ENCODE measurements around the gene ISOC2. TPM values are rescaled to one million over a fixed set of nuclear protein-coding genes. Genes with fewer than 3 reads are reported as not detected.

The ISOC2 gene
- total RNA-seq, 1 experiment from 2014 or later, result 72.2 TPM

- H3K4ac ChIP-seq (ENCODE audit: low read depth, low read length), result no peak overlapping the region
- H3K79me2 ChIP-seq (ENCODE audit: insufficient read depth, low read length), result no peaks in the 10 kb centered on the region
- no peak overlapping the region for H3K18ac ChIP-seq (ENCODE audit: insufficient read length, low read depth, low read length)
- no peak overlapping the region for H4K91ac ChIP-seq (ENCODE audit: insufficient read length, low read depth, low read length)
- H3K56ac ChIP-seq (ENCODE audit: insufficient read length, low read depth, low read length), result no peak overlapping the region
- H3K4me2 ChIP-seq (ENCODE audit: insufficient read depth, insufficient read length, low read length), result peak overlapping the region; percentile 52
- no peak for DNase-seq
- 0 out of 2 replicates have a peak overlapping the region, but pooled peaks have one; percentile 17 for H3K14ac ChIP-seq (ENCODE audit: insufficient read depth, low read length)
- H4K5ac ChIP-seq (ENCODE audit: insufficient read length, low read depth, low read length), result no peak overlapping the region
- H3K4me1 Mint-ChIP-seq, result peaks cover 14 to 38% of the 10 kb centered on the region in 2 experiments
- no peak overlapping the region for H3K27ac ChIP-seq (ENCODE audit: insufficient read length, low read depth, low read length)
- no peak overlapping the region for H2BK120ac ChIP-seq (ENCODE audit: low read depth, low read length, poor library complexity, severe bottlenecking)
- H3K9ac ChIP-seq (ENCODE audit: extremely low read depth, insufficient read length, low read length), result peak overlapping the region; percentile 27
- no peak overlapping the region for H3T11ph ChIP-seq (ENCODE audit: low read length)
- no peak overlapping the region for H2BK12ac ChIP-seq (ENCODE audit: insufficient read length, low read depth, low read length)
- TF ChIP-seq CTCF (conservative IDR thresholded peaks at IDR 0.05), result no peak
- no peak overlapping the region for H2BK5ac ChIP-seq (ENCODE audit: insufficient read length, low read length)
- H2BK15ac ChIP-seq (ENCODE audit: low read depth, low read length), result no peak overlapping the region
- H3K4me1 ChIP-seq (ENCODE audit: insufficient read depth, low read length), result peaks cover 3% of the 10 kb centered on the region
- peaks cover 1 to 8% (median 6%) of the 10 kb centered on the region in 3 experiments; a peak in 5 of 7 replicates for H3K36me3 Mint-ChIP-seq (ENCODE audit: insufficient read depth in 1 of 3, low read depth in 3 of 3)
- no peak overlapping the region for H2AFZ ChIP-seq (ENCODE audit: low read length)
- H4K8ac ChIP-seq (replicated peaks; ENCODE audit: insufficient read length, low read depth, low read length), result no peak overlapping the region
- H3K9me3 Mint-ChIP-seq, result no peaks in the 10 kb centered on the region
- H3K4me3 Mint-ChIP-seq, result peak overlapping the region; percentile 86 to 93
- no peaks in the 10 kb centered on the region for H4K20me1 ChIP-seq (ENCODE audit: control insufficient read depth, insufficient read depth, insufficient read length)
- H2AK5ac ChIP-seq (ENCODE audit: insufficient read length, low read length), result no peak overlapping the region
- no CpG with 5 or more reads among the region's 18 CpGs for WGBS (ENCODE audit: extremely low coverage, insufficient read length, low lambda C conversion rate)
- H3K79me1 ChIP-seq (ENCODE audit: insufficient read depth, low read depth, low read length, poor library complexity, severe bottlenecking), result no peaks in the 10 kb centered on the region
- no peak overlapping the region for H2BK20ac ChIP-seq (ENCODE audit: low read depth, low read length, poor library complexity, severe bottlenecking)
- peak overlapping the region; percentile 92 to 97 (median 96); a peak in 5 of 7 replicates for H3K27ac Mint-ChIP-seq
- no peak overlapping the region for H3K23ac ChIP-seq (ENCODE audit: insufficient read length, low read depth, low read length)
- H3K23me2 ChIP-seq (ENCODE audit: insufficient read length, low read depth, low read length, poor library complexity, severe bottlenecking), result peaks cover 8% of the 10 kb centered on the region
- no peaks in the 10 kb centered on the region for H3K27me3 ChIP-seq (ENCODE audit: insufficient read depth, low read length)
- H3K9me3 ChIP-seq (ENCODE audit: control insufficient read depth, low read depth, low read length), result no peaks in the 10 kb centered on the region
- H3K27me3 Mint-ChIP-seq (ENCODE audit: low read depth), result peaks cover 2% of the 10 kb centered on the region; the same call in 1 of the 2 replicates
Observed at GRCh38 chr19:55485439-55486011, 24.1 kb upstream of the ISOC2 start.

All from H9 (cell line).